ENCODE results near the gene SEC11C.

DNA sequence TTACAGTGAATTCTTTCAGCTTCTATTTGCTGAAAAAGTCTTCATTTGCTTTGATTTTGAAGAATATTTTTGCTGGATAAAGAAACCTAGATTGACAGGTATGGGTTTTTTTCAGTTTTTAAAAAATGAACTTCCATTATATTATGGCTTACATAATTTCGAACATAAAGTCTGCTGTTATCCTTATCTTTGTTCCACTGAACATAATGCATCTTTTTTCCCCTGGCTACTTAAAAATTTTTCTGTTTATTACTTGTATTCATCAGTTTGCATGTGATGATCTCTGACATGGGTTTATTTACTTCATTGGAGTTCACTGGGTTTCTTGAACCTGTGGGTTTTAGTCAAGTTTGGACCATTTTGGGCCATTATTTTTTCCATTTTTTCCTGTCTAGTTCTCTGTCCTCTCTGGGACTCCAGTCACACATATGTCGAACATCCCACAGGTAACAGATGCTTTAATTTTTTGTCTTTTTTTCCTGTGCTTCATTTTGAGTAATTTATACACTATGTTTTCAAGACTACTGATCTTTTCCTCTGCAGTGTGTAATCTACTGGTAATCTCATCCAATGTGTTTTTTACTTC is 33.1 kb downstream of the SEC11C start:
- no peak for TF ChIP-seq MAZ (CRISPR knock-in tag; conservative IDR thresholded peaks at IDR 0.05 in 1 of 2, IDR thresholded peaks at IDR 0.05 in 1 of 2)
- no peak for TF ChIP-seq RCOR1 (IDR thresholded peaks at IDR 0.05; ENCODE audit: borderline replicate concordance in 1 of 2, low read depth in 2 of 2, low read length in 2 of 2)
- TF ChIP-seq KLF6 (CRISPR knock-in tag; IDR thresholded peaks at IDR 0.05; ENCODE audit: borderline replicate concordance): no peak
- TF ChIP-seq, protein P1, sequence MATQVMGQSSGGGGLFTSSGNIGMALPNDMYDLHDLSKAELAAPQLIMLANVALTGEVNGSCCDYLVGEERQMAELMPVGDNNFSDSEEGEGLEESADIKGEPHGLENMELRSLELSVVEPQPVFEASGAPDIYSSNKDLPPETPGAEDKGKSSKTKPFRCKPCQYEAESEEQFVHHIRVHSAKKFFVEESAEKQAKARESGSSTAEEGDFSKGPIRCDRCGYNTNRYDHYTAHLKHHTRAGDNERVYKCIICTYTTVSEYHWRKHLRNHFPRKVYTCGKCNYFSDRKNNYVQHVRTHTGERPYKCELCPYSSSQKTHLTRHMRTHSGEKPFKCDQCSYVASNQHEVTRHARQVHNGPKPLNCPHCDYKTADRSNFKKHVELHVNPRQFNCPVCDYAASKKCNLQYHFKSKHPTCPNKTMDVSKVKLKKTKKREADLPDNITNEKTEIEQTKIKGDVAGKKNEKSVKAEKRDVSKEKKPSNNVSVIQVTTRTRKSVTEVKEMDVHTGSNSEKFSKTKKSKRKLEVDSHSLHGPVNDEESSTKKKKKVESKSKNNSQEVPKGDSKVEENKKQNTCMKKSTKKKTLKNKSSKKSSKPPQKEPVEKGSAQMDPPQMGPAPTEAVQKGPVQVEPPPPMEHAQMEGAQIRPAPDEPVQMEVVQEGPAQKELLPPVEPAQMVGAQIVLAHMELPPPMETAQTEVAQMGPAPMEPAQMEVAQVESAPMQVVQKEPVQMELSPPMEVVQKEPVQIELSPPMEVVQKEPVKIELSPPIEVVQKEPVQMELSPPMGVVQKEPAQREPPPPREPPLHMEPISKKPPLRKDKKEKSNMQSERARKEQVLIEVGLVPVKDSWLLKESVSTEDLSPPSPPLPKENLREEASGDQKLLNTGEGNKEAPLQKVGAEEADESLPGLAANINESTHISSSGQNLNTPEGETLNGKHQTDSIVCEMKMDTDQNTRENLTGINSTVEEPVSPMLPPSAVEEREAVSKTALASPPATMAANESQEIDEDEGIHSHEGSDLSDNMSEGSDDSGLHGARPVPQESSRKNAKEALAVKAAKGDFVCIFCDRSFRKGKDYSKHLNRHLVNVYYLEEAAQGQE (IDR thresholded peaks at IDR 0.05; ENCODE audit: borderline replicate concordance): no peak
- TF ChIP-seq, protein P1 (CRISPR knock-in tag; IDR thresholded peaks at IDR 0.05; ENCODE audit: low read depth): no peak
